Endothelial cell of umbilical vein (primary cell): Measurements from ENCODE around the gene LCN6. TPM values are rescaled to one million over a fixed set of nuclear protein-coding genes. Genes with fewer than 3 reads are reported as not detected.

Experiments
- BruUV-seq: library from RNA; stranded (reverse); fragments of 400-500 nt; replicated peaks from 2 replicates; lab custom pipeline; 2021; lab: Mats Ljungman, UMichigan
- CTCF ChIA-PET: fragments of 300-600, 350-600 bp; sonication (Branson Sonifier 250); formaldehyde crosslinking; loops from one replicate; lab custom pipeline; 2021; ENCODE audit warnings: antibody characterized with exemption, inconsistent platforms; lab: Charles Lee
- POLR2A ChIA-PET: fragments of 300-600, 350-600 bp; sonication (Branson Sonifier 250); formaldehyde crosslinking; loops from one replicate; lab custom pipeline; 2021; ENCODE audit warnings: antibody characterized with exemption, inconsistent platforms; lab: Charles Lee
- DNase-seq: peaks from one replicate; pipeline ENCODE4 v3.0.0-alpha.2; 2011; ENCODE audit warnings: low read depth, low spot score
- FAIRE-seq: peaks from 2 replicates; lab custom pipeline; 2011; peaks lifted over from hg19 to GRCh38; lab: Jason Lieb, UNC
- H2AFZ ChIP-seq: 2 replicates; pipeline ENCODE4 v1.6.0; 2012; ENCODE audit warnings: low read depth, low read length, control low read depth, inconsistent platforms
- H3K27ac ChIP-seq: 2 replicates; pipeline ENCODE4 v1.5.1; 2011; ENCODE audit warnings: low read depth, mild to moderate bottlenecking, control low read depth, low read length, moderate library complexity; ENCODE audit not compliant: insufficient read depth
- H3K27me3 ChIP-seq, 2 experiments: 2 replicates each; pipeline versions ENCODE4 v1.6.0 to v1.6.1; 2011; ENCODE audit warnings: low read length in 2 of 2, mixed read lengths in 1 of 2; ENCODE audit not compliant: control insufficient read depth in 2 of 2, insufficient read depth in 2 of 2
- H3K36me3 ChIP-seq, 2 experiments: 2 replicates in 1 of 2; 3 replicates in 1 of 2; pipeline ENCODE4 v1.5.1; 2011; ENCODE audit warnings: low read length in 2 of 2, mild to moderate bottlenecking in 1 of 2, moderate library complexity in 1 of 2; ENCODE audit not compliant: control insufficient read depth in 2 of 2, insufficient read depth in 2 of 2; ENCODE audit errors: extremely low read depth in 1 of 2
- H3K4me1 ChIP-seq: 3 replicates; pipeline ENCODE4 v1.5.1; 2011; ENCODE audit warnings: mild to moderate bottlenecking, low read length; ENCODE audit not compliant: control insufficient read depth, insufficient read depth; ENCODE audit errors: extremely low read depth
- H3K4me2 ChIP-seq: 2 replicates; pipeline ENCODE4 v1.6.1; 2011; ENCODE audit warnings: low read length, control low read depth, mixed read lengths; ENCODE audit not compliant: insufficient read depth
- H3K4me3 ChIP-seq, 3 experiments: fragments of 200-600 bp in 1 of 3; sonication (generic), shearing (Covaris generic) in 1 of 3; replicated peaks in 1 of 3; 2 replicates each; pipeline ENCODE4 v1.5.1; 2011 to 2016; ENCODE audit warnings: control low read depth in 3 of 3, low read length in 3 of 3, mild to moderate bottlenecking in 2 of 3, inconsistent platforms in 1 of 3, low read depth in 1 of 3, moderate library complexity in 1 of 3; ENCODE audit not compliant: insufficient read depth in 1 of 3
- H3K79me2 ChIP-seq: 2 replicates; pipeline ENCODE4 v1.6.0; 2012; ENCODE audit warnings: low read length, inconsistent platforms; ENCODE audit not compliant: control insufficient read depth, insufficient read depth
- H3K9ac ChIP-seq: replicated peaks from 2 replicates; pipeline ENCODE3; 2011; ENCODE audit warnings: low read length, control low read depth; ENCODE audit not compliant: insufficient read depth; ENCODE audit errors: extremely low read depth
- H3K9me1 ChIP-seq: replicated peaks from 3 replicates; pipeline ENCODE4 v1.6.0; 2011; ENCODE audit warnings: mild to moderate bottlenecking, low read length; ENCODE audit not compliant: control insufficient read depth, insufficient read depth; ENCODE audit errors: extremely low read depth
- H3K9me3 ChIP-seq: replicated peaks from 2 replicates; pipeline ENCODE4 v1.5.1; 2012; ENCODE audit warnings: low read length, inconsistent platforms; ENCODE audit not compliant: control insufficient read depth, insufficient read depth
- H4K20me1 ChIP-seq: replicated peaks from 2 replicates; pipeline ENCODE3; 2011; ENCODE audit warnings: mild to moderate bottlenecking, low read length; ENCODE audit not compliant: control insufficient read depth, insufficient read depth; ENCODE audit errors: extremely low read depth
- CTCF ChIP-seq, 2 donors: IDR thresholded peaks; 1 replicate in 1 of 2; 2 replicates in 1 of 2; pipeline ENCODE4 v1.5.1; 2011; ENCODE audit warnings: low read length in 2 of 2, mild to moderate bottlenecking in 2 of 2, moderate library complexity in 2 of 2, control low read depth in 1 of 2, inconsistent platforms in 1 of 2, low read depth in 1 of 2; ENCODE audit not compliant: insufficient read depth in 1 of 2; ENCODE audit errors: extremely low read depth in 1 of 2
- EZH2 ChIP-seq: IDR thresholded peaks from 2 replicates; pipeline ENCODE4 v1.6.1; 2012; ENCODE audit warnings: borderline replicate concordance, low read depth, mild to moderate bottlenecking, moderate library complexity, low read length, inconsistent platforms; ENCODE audit not compliant: severe bottlenecking
- FOS ChIP-seq: IDR thresholded peaks from 2 replicates; pipeline ENCODE4 v1.6.1; 2011; ENCODE audit warnings: mild to moderate bottlenecking, low read length, moderate library complexity, borderline replicate concordance; ENCODE audit not compliant: insufficient read depth
- GATA2 ChIP-seq: IDR thresholded peaks from 2 replicates; pipeline ENCODE4 v1.7.0; 2011; ENCODE audit warnings: low read depth, mild to moderate bottlenecking, moderate library complexity, mixed read lengths, low read length; ENCODE audit not compliant: insufficient read length, insufficient read depth
- JUN ChIP-seq: IDR thresholded peaks from 2 replicates; pipeline ENCODE4 v1.6.1; 2011; ENCODE audit warnings: borderline replicate concordance, low read depth; ENCODE audit not compliant: insufficient read length, insufficient read depth
- MAX ChIP-seq: IDR thresholded peaks from 2 replicates; pipeline ENCODE4 v1.6.1; 2011; ENCODE audit not compliant: insufficient read depth, insufficient read length
- MYC ChIP-seq: IDR thresholded peaks from one replicate; pipeline ENCODE4 v1.6.1; 2011; ENCODE audit warnings: mild to moderate bottlenecking, low read depth, low read length
- POLR2A ChIP-seq: IDR thresholded peaks from 2 replicates; pipeline ENCODE4 v1.6.1; 2012; ENCODE audit warnings: low read depth, mild to moderate bottlenecking, control low read depth, low read length
- POLR2AphosphoS5 ChIP-seq: IDR thresholded peaks from 2 replicates; pipeline ENCODE4 v1.6.1; 2012; ENCODE audit warnings: low read depth, mild to moderate bottlenecking, control low read depth, low read length, moderate library complexity; ENCODE audit not compliant: insufficient read depth
- dilution Hi-C: fragments of 300-500 bp; cut with MboI; formaldehyde crosslinking; loops from one replicate; pipeline ENCODE4 v1.15.0; 2019; ENCODE audit warnings: low sequenced_read_pairs; ENCODE audit not compliant: extremely low pct_ligation_motif_present
- intact Hi-C: fragments of 100-400 bp; cut with micrococcal nuclease; formaldehyde crosslinking; loops from one replicate; pipeline ENCODE4 v1.10.0; 2022
- polyA plus RNA-seq, 4 experiments: library from polyadenylated mRNA; depleted of rRNA in 3 of 4; stranded (reverse) in 3 of 4; unstranded in 1 of 4; fragments of >200 nt; gene quantifications; 2 replicates each; pipeline versions ENCODE4 v1.2.1 to v1.2.3, GENCODE V29; 2011 to 2012; ENCODE audit warnings: missing spikeins in 1 of 4
- total RNA-seq: library from RNA; stranded (reverse); gene quantifications from 2 replicates; pipeline ENCODE4 v1.2.3, GENCODE V29; 2021

Gene LCN6
- total and polyA plus RNA-seq, 2 donors (not counting 3 experiments of a cell fraction or from before 2014, with no cell fraction given): 0.17 TPM; not detected in 1

GRCh38 chr9:136751244-136751643 is 2.9 kb upstream of the LCN6 start:
- no peaks in the 10 kb centered on the region for H4K20me1 ChIP-seq
- no peaks in the 10 kb centered on the region for H3K79me2 ChIP-seq
- no peak overlapping the region for H3K4me3 ChIP-seq
- intact Hi-C loops: no loop called here
- H3K27me3 ChIP-seq: peaks cover 3 to 5% of the 10 kb centered on the region in 2 experiments
- TF ChIP-seq FOS: no peak
- no peak for TF ChIP-seq POLR2AphosphoS5
- TF ChIP-seq MYC: no peak
- no peak for TF ChIP-seq CTCF (IDR thresholded peaks at IDR 0.05; ENCODE audit: extremely low read depth in 1 of 2, insufficient read depth in 1 of 2, low read depth in 1 of 2, low read length in 2 of 2)
- TF ChIP-seq EZH2: no peak
- no peak for TF ChIP-seq POLR2A
- TF ChIP-seq MAX: no peak
- TF ChIP-seq GATA2: no peak
- TF ChIP-seq JUN: no peak
- ChIA-PET POLR2A (interaction anchor here (0.6 kb wide), 1 partner anchor 24 kb away, joined by 3 read pairs; no protein-coding TSS in a partner anchor), CTCF (interaction anchor here (2.3 kb wide), 1 partner anchor 9 kb away, joined by 7 read pairs; no protein-coding TSS in a partner anchor)
- no peak overlapping the region for H3K9ac ChIP-seq
- DNase-seq (no peak), FAIRE-seq (no peak)
- dilution Hi-C loops: no loop called here
- no peaks in the 10 kb centered on the region for H3K9me3 ChIP-seq
- no peaks in the 10 kb centered on the region for H3K4me1 ChIP-seq
- no peaks in the 10 kb centered on the region for H3K36me3 ChIP-seq
- H3K27ac ChIP-seq: no peak overlapping the region
- no TSS peak for BruUV-seq
- no peaks in the 10 kb centered on the region for H3K9me1 ChIP-seq
- H2AFZ ChIP-seq: no peak overlapping the region
- no peak overlapping the region for H3K4me2 ChIP-seq
